ENCODE data around the gene CIRBP. TPM values are rescaled to one million over a fixed set of nuclear protein-coding genes. Genes with fewer than 3 reads are reported as not detected.

The CIRBP gene
- total and polyA plus RNA-seq, 2 of the 13 experiments (the other 11 are each of a cell fraction or from before 2014, with no cell fraction given), result 133 to 140 TPM

DNA sequence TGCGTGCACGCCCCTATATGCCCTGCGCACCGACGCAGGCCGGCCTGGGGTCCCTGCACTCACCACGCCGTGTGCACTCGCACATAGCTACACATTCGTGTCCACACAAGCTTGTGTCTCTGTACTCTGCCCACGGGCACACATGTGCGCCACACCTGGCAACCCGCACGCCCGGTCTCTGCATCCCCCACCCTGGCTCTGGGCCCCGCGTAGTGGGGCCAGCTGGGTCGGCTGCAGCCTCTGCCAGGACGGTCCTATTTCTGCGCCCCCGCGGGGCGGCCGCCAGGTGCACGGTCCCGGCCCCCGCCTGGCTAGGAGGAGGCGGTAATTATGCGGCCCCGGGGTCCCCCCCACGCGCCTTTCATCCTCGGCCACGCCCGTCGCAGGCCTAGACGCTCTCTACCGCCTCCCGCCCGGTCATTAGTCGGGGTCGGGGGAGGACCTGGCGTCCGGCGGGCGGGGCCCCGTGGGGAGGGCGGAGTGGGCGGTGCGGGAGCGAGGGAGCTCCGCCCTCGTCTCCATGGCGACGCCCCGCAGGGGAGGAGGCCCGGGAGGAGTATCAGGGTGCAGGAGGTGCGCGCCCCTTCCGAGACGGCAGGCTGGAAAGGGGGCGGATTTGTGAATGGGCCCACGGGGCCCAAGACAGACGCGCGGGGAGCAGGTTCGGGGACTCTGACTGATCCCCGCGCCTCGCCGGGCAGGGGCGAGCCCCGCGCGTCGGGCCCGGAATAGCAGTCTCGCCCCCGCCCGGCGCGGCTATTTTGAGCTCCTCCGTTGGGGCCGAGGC is 2.8 kb upstream of the CIRBP start (continued):
- TF ChIP-seq ZNF563 (CRISPR knock-in tag; IDR thresholded peaks at IDR 0.05) (peak; percentile 31; the same call in 1 of the 2 replicates), ZIK1 (CRISPR knock-in tag; IDR thresholded peaks at IDR 0.05; ENCODE audit: borderline replicate concordance, low read depth) (peak; percentile 19; the same call in 1 of the 2 replicates), BORCS8-MEF2B (CRISPR knock-in tag; IDR thresholded peaks at IDR 0.05) (0 out of 2 replicates have a peak, but pooled peaks have one; percentile 21), ZNF589 (CRISPR knock-in tag; conservative IDR thresholded peaks at IDR 0.05) (peak; percentile 80; the same call in 1 of the 2 replicates), ZNF12 (CRISPR knock-in tag; IDR thresholded peaks at IDR 0.05) (0 out of 2 replicates have a peak, but pooled peaks have one; percentile 13), PRPF4 (IDR thresholded peaks at IDR 0.05; ENCODE audit: low read depth, low read length, poor library complexity, severe bottlenecking) (no peak)
- TF ChIP-seq, protein P1, sequence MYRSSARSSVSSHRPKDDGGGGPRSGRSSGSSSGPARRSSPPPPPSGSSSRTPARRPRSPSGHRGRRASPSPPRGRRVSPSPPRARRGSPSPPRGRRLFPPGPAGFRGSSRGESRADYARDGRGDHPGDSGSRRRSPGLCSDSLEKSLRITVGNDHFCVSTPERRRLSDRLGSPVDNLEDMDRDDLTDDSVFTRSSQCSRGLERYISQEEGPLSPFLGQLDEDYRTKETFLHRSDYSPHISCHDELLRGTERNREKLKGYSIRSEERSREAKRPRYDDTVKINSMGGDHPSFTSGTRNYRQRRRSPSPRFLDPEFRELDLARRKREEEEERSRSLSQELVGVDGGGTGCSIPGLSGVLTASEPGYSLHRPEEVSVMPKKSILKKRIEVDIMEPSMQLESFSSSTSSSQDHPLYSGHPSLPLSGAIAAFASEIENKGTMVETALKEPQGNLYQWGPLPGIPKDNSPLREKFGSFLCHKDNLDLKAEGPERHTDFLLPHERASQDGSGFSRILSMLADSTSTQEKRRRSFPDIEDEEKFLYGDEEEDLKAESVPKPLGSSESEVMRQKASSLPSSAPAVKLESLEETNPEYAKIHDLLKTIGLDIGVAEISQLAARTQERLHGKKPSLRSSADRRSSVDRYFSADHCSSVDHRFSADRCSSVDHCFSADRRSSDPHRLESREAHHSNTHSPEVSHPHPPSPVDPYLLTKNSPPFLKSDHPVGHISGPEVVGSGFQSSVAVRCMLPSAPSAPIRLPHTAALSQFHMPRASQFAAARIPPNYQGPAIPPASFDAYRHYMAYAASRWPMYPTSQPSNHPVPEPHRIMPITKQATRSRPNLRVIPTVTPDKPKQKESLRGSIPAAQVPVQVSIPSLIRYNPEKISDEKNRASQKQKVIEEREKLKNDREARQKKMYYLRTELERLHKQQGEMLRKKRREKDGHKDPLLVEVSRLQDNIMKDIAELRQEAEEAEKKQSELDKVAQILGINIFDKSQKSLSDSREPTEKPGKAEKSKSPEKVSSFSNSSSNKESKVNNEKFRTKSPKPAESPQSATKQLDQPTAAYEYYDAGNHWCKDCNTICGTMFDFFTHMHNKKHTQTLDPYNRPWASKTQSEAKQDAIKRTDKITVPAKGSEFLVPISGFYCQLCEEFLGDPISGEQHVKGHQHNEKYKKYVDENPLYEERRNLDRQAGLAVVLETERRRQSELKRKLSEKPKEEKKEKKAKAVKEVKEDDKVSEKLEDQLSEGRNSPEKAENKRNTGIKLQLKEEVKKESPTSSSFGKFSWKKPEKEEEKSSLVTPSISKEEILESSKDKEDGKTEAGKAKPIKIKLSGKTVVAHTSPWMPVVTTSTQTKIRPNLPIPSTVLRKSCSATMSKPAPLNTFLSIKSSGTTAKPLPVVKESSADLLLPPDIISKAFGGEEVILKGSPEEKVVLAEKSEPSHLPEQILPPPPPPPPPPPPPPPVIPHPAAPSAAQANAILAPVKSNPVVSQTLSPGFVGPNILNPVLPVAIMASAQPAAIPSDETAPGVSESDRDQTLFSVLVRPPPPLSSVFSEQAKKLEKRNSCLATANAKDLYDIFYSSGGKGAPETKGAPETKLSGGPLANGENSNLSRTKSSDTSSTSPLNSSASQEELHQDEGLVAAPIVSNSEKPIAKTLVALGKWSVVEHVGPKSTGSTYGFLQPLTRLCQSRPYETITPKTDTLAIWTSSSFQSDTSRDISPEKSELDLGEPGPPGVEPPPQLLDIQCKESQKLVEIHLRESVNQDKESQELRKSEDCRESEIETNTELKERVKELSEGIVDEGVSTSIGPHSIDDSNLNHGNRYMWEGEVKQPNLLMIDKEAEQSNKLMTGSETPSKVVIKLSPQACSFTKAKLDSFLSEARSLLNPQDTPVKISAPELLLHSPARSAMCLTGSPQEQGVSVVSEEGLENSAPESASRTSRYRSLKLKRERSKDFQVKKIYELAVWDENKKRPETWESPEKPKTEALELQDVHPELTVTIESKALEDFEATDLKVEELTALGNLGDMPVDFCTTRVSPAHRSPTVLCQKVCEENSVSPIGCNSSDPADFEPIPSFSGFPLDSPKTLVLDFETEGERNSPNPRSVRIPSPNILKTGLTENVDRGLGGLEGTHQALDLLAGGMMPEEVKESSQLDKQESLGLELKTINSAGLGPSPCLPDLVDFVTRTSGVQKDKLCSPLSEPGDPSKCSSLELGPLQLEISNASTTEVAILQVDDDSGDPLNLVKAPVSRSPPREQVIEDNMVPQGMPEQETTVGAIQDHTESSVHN (CRISPR knock-in tag; IDR thresholded peaks at IDR 0.05), result 0 out of 2 replicates have a peak, but pooled peaks have one; percentile 40
- TF ChIP-seq, protein P2, sequence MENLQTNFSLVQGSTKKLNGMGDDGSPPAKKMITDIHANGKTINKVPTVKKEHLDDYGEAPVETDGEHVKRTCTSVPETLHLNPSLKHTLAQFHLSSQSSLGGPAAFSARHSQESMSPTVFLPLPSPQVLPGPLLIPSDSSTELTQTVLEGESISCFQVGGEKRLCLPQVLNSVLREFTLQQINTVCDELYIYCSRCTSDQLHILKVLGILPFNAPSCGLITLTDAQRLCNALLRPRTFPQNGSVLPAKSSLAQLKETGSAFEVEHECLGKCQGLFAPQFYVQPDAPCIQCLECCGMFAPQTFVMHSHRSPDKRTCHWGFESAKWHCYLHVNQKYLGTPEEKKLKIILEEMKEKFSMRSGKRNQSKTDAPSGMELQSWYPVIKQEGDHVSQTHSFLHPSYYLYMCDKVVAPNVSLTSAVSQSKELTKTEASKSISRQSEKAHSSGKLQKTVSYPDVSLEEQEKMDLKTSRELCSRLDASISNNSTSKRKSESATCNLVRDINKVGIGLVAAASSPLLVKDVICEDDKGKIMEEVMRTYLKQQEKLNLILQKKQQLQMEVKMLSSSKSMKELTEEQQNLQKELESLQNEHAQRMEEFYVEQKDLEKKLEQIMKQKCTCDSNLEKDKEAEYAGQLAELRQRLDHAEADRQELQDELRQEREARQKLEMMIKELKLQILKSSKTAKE (CRISPR knock-in tag; IDR thresholded peaks at IDR 0.05; ENCODE audit: borderline replicate concordance), result peak; percentile 89
- TF ChIP-seq, protein P3, sequence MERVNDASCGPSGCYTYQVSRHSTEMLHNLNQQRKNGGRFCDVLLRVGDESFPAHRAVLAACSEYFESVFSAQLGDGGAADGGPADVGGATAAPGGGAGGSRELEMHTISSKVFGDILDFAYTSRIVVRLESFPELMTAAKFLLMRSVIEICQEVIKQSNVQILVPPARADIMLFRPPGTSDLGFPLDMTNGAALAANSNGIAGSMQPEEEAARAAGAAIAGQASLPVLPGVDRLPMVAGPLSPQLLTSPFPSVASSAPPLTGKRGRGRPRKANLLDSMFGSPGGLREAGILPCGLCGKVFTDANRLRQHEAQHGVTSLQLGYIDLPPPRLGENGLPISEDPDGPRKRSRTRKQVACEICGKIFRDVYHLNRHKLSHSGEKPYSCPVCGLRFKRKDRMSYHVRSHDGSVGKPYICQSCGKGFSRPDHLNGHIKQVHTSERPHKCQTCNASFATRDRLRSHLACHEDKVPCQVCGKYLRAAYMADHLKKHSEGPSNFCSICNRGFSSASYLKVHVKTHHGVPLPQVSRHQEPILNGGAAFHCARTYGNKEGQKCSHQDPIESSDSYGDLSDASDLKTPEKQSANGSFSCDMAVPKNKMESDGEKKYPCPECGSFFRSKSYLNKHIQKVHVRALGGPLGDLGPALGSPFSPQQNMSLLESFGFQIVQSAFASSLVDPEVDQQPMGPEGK (CRISPR knock-in tag; IDR thresholded peaks at IDR 0.05), result peak; percentile 99
- TF ChIP-seq, protein P4, sequence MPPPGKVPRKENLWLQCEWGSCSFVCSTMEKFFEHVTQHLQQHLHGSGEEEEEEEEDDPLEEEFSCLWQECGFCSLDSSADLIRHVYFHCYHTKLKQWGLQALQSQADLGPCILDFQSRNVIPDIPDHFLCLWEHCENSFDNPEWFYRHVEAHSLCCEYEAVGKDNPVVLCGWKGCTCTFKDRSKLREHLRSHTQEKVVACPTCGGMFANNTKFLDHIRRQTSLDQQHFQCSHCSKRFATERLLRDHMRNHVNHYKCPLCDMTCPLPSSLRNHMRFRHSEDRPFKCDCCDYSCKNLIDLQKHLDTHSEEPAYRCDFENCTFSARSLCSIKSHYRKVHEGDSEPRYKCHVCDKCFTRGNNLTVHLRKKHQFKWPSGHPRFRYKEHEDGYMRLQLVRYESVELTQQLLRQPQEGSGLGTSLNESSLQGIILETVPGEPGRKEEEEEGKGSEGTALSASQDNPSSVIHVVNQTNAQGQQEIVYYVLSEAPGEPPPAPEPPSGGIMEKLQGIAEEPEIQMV (CRISPR knock-in tag; IDR thresholded peaks at IDR 0.05; ENCODE audit: low read depth), result no peak
- TF ChIP-seq, protein P5, sequence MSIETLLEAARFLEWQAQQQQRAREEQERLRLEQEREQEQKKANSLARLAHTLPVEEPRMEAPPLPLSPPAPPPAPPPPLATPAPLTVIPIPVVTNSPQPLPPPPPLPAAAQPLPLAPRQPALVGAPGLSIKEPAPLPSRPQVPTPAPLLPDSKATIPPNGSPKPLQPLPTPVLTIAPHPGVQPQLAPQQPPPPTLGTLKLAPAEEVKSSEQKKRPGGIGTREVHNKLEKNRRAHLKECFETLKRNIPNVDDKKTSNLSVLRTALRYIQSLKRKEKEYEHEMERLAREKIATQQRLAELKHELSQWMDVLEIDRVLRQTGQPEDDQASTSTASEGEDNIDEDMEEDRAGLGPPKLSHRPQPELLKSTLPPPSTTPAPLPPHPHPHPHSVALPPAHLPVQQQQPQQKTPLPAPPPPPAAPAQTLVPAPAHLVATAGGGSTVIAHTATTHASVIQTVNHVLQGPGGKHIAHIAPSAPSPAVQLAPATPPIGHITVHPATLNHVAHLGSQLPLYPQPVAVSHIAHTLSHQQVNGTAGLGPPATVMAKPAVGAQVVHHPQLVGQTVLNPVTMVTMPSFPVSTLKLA (IDR thresholded peaks at IDR 0.05), result peak; percentile 12; the same call in 1 of the 2 replicates

Measured in HepG2 (cell line).